Measurements from ENCODE around the gene GPR156. TPM values are rescaled to one million over a fixed set of nuclear protein-coding genes. Genes with fewer than 3 reads are reported as not detected.

GPR156 gene
- total RNA-seq, 1 experiment from 2014 or later: 0.15 TPM

- POLR2A ChIA-PET: no interaction called here
- Histone ChIP-seq H3K4me1 (ENCODE audit: control insufficient read depth in 1 of 2, insufficient read depth in 2 of 2, low read length in 2 of 2) (no peaks in the 10 kb centered on the region), H3K4me3 (replicated peaks in 1 of 2; ENCODE audit: low read depth in 1 of 2, low read length in 2 of 2) (no peak overlapping the region), H3K79me2 (ENCODE audit: insufficient read depth, low read length) (no peaks in the 10 kb centered on the region), H3K27me3 (ENCODE audit: insufficient read depth, low read length) (no peaks in the 10 kb centered on the region), H2AFZ (ENCODE audit: low read depth, low read length, poor library complexity, severe bottlenecking) (no peak overlapping the region), H3K9me3 (ENCODE audit: control insufficient read depth in 1 of 2, insufficient read depth in 1 of 2, low read depth in 1 of 2, low read length in 2 of 2) (no peaks in the 10 kb centered on the region), H3K36me3 (ENCODE audit: control insufficient read depth in 1 of 2, insufficient read depth in 2 of 2, low read length in 2 of 2) (no peaks in the 10 kb centered on the region), H3K4me2 (ENCODE audit: low read length) (no peak overlapping the region), H4K20me1 (ENCODE audit: insufficient read depth) (no peaks in the 10 kb centered on the region), H3K9me2 (ENCODE audit: insufficient read depth) (no peaks in the 10 kb centered on the region), H3K27ac (ENCODE audit: low read depth, low read length) (no peak overlapping the region), H3K9ac (ENCODE audit: low read length) (no peak overlapping the region)
- intact Hi-C loops (cut with micrococcal nuclease): no loop called here
- RAD21 ChIA-PET (ENCODE audit: low non-redundant PET in 1 of 2, low total read pairs in 2 of 2, uncharacterized antibody in 2 of 2, unreplicated experiment in 2 of 2): no interaction called here
- ATAC-seq (no peak), DNase-seq (ENCODE audit: low read depth, low spot score) (no peak)
- TF ChIP-seq ZBTB33 (IDR thresholded peaks at IDR 0.05; ENCODE audit: extremely low read depth, insufficient replicate concordance, low read length): no peak
- no peak for TF ChIP-seq EZH2 (IDR thresholded peaks at IDR 0.05)
- no peak for TF ChIP-seq POLR2AphosphoS5 (IDR thresholded peaks at IDR 0.05; ENCODE audit: low read depth, low read length)
- TF ChIP-seq CTCF (IDR thresholded peaks at IDR 0.05 in 2 of 3, conservative IDR thresholded peaks at IDR 0.05 in 1 of 3; ENCODE audit: borderline replicate concordance in 1 of 3, insufficient read depth in 1 of 3, low read depth in 2 of 3, low read length in 2 of 3): no peak
- no peak for TF ChIP-seq ELF1 (IDR thresholded peaks at IDR 0.05; ENCODE audit: borderline replicate concordance, low read depth)
- no peak for TF ChIP-seq FOSL1 (IDR thresholded peaks at IDR 0.05; ENCODE audit: low read depth)
- TF ChIP-seq, protein P1, sequence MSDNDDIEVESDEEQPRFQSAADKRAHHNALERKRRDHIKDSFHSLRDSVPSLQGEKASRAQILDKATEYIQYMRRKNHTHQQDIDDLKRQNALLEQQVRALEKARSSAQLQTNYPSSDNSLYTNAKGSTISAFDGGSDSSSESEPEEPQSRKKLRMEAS (IDR thresholded peaks at IDR 0.05): no peak
- TF ChIP-seq ZNF274 (IDR thresholded peaks at IDR 0.05; ENCODE audit: low read depth, low read length): no peak
- TF ChIP-seq EGR1 (IDR thresholded peaks at IDR 0.05; ENCODE audit: low read depth): no peak
- TF ChIP-seq SIN3A (IDR thresholded peaks at IDR 0.05; ENCODE audit: low read depth): no peak
- no peak for TF ChIP-seq POLR2A (IDR thresholded peaks at IDR 0.05; ENCODE audit: borderline replicate concordance, extremely low read depth, insufficient read depth, insufficient read length)
- no peak for TF ChIP-seq CEBPB (IDR thresholded peaks at IDR 0.05; ENCODE audit: low read depth)
- TF ChIP-seq EZH2phosphoT487 (IDR thresholded peaks at IDR 0.05; ENCODE audit: borderline replicate concordance): no peak
- no peak for TF ChIP-seq SP1 (IDR thresholded peaks at IDR 0.05; ENCODE audit: low read depth)
- no peak for TF ChIP-seq ZFX (IDR thresholded peaks at IDR 0.05)
- TF ChIP-seq TCF7L2 (IDR thresholded peaks at IDR 0.05; ENCODE audit: borderline replicate concordance, extremely low read depth, insufficient read depth, insufficient read length): no peak
- no peak for TF ChIP-seq SRF (IDR thresholded peaks at IDR 0.05; ENCODE audit: low read depth)
- CTCF ChIA-PET: no interaction called here
- BruUV-seq (replicated peaks): no TSS peak
Observed at GRCh38 chr3:120227710-120228347, 57.2 kb downstream of the GPR156 start.
